Fibroblast of lung (primary cell): ENCODE measurements around the gene ATP5F1D. TPM values are rescaled to one million over a fixed set of nuclear protein-coding genes. Genes with fewer than 3 reads are reported as not detected.

Experiments used
- DNase-seq, 2 donors: peaks; one replicate each; pipeline versions ENCODE4 v3.0.0 to v3.0.0-alpha.2; 2010; ENCODE audit warnings: low read depth in 2 of 2
- H2AFZ ChIP-seq: 2 replicates; pipeline ENCODE4 v1.5.1; 2012; ENCODE audit warnings: low read length, control low read depth, inconsistent platforms
- H3K27ac ChIP-seq: 2 replicates; pipeline ENCODE4 v1.5.1; 2011; ENCODE audit warnings: low read length, control low read depth; ENCODE audit not compliant: insufficient read depth
- H3K27me3 ChIP-seq: 2 replicates; pipeline ENCODE4 v1.5.1; 2011; ENCODE audit warnings: mild to moderate bottlenecking, low read length; ENCODE audit not compliant: control insufficient read depth, insufficient read depth
- H3K36me3 ChIP-seq: 2 replicates; pipeline ENCODE4 v1.5.1; 2011; ENCODE audit warnings: low read length; ENCODE audit not compliant: control insufficient read depth, insufficient read depth
- H3K4me1 ChIP-seq: 2 replicates; pipeline ENCODE4 v1.5.1; 2011; ENCODE audit warnings: low read length; ENCODE audit not compliant: control insufficient read depth, insufficient read depth; ENCODE audit errors: extremely low read depth
- H3K4me2 ChIP-seq: 2 replicates; pipeline ENCODE4 v1.5.1; 2011; ENCODE audit warnings: low read length, control low read depth; ENCODE audit not compliant: insufficient read depth; ENCODE audit errors: extremely low read depth
- H3K4me3 ChIP-seq, 4 experiments: fragments of 200-600 bp in 1 of 4; sonication (generic) in 1 of 4; replicated peaks in 1 of 4; 2 replicates each; pipeline ENCODE4 v1.5.1; 2011 to 2016; ENCODE audit warnings: low read length in 4 of 4, low read depth in 3 of 4, mild to moderate bottlenecking in 3 of 4, control low read depth in 2 of 4, inconsistent platforms in 1 of 4, mixed read lengths in 1 of 4; ENCODE audit not compliant: insufficient read depth in 1 of 4; ENCODE audit errors: control extremely low read depth in 1 of 4
- H3K79me2 ChIP-seq: 2 replicates; pipeline ENCODE4 v1.5.1; 2012; ENCODE audit warnings: mild to moderate bottlenecking, low read length, inconsistent platforms; ENCODE audit not compliant: control insufficient read depth, insufficient read depth
- H3K9ac ChIP-seq: 2 replicates; pipeline ENCODE4 v1.5.1; 2011; ENCODE audit warnings: mild to moderate bottlenecking, low read length, control low read depth; ENCODE audit not compliant: insufficient read depth
- H3K9me3 ChIP-seq: 2 replicates; pipeline ENCODE4 v1.5.1; 2012; ENCODE audit warnings: low read depth, low read length; ENCODE audit not compliant: control insufficient read depth, insufficient read depth
- H4K20me1 ChIP-seq: 2 replicates; pipeline ENCODE4 v1.5.1; 2011; ENCODE audit warnings: low read length; ENCODE audit not compliant: control insufficient read depth, insufficient read depth; ENCODE audit errors: extremely low read depth
- EZH2 ChIP-seq: IDR thresholded peaks from 2 replicates; pipeline ENCODE4 v1.5.1; 2012; ENCODE audit warnings: low read length, control low read depth, mild to moderate bottlenecking; ENCODE audit errors: missing control alignments
- polyA plus RNA-seq, 2 donors: library from polyadenylated mRNA; depleted of rRNA in 1 of 2; stranded (reverse) in 1 of 2; unstranded in 1 of 2; fragments of >200 nt; gene quantifications; 2 replicates each; pipeline ENCODE4 v1.2.1, GENCODE V29; 2011 to 2012; ENCODE audit warnings: missing spikeins in 1 of 2
- total RNA-seq: library from RNA; depleted of rRNA; stranded (reverse); fragments of >200 nt; gene quantifications from 2 replicates; pipeline ENCODE4 v1.2.1, GENCODE V29; 2014
- TF ChIP-seq, protein P1 (sequence below), 2 donors: IDR thresholded peaks in 1 of 2; conservative IDR thresholded peaks in 1 of 2; 1 replicate in 1 of 2; 2 replicates in 1 of 2; pipeline ENCODE4 v1.5.1; 2011 to 2012; ENCODE audit warnings: low read length in 2 of 2, control low read depth in 1 of 2, inconsistent platforms in 1 of 2, low read depth in 1 of 2, mild to moderate bottlenecking in 1 of 2

The ATP5F1D gene
- total and polyA plus RNA-seq, 2 donors (not counting 1 experiment from before 2014, with no cell fraction given) = 20.5 to 53.8 TPM

- Histone ChIP-seq H3K27ac (peak overlapping the region; percentile 67), H4K20me1 (no peaks in the 10 kb centered on the region), H3K4me3 (peak overlapping the region in 2 of 4 experiments; percentile 29 to 41), H3K4me1 (peaks cover 31% of the 10 kb centered on the region), H3K9me3 (no peaks in the 10 kb centered on the region), H3K79me2 (peaks cover 26% of the 10 kb centered on the region), H3K4me2 (peak overlapping the region; percentile 58), H3K27me3 (no peaks in the 10 kb centered on the region), H2AFZ (no peak overlapping the region), H3K9ac (peak overlapping the region; percentile 50), H3K36me3 (peaks cover 7% of the 10 kb centered on the region)
- peak; percentile 69 to 85 for DNase-seq
- TF ChIP-seq, protein P1, sequence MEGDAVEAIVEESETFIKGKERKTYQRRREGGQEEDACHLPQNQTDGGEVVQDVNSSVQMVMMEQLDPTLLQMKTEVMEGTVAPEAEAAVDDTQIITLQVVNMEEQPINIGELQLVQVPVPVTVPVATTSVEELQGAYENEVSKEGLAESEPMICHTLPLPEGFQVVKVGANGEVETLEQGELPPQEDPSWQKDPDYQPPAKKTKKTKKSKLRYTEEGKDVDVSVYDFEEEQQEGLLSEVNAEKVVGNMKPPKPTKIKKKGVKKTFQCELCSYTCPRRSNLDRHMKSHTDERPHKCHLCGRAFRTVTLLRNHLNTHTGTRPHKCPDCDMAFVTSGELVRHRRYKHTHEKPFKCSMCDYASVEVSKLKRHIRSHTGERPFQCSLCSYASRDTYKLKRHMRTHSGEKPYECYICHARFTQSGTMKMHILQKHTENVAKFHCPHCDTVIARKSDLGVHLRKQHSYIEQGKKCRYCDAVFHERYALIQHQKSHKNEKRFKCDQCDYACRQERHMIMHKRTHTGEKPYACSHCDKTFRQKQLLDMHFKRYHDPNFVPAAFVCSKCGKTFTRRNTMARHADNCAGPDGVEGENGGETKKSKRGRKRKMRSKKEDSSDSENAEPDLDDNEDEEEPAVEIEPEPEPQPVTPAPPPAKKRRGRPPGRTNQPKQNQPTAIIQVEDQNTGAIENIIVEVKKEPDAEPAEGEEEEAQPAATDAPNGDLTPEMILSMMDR (conservative IDR thresholded peaks at IDR 0.05 in 1 of 2, IDR thresholded peaks at IDR 0.05 in 1 of 2; ENCODE audit: low read depth in 1 of 2, low read length in 2 of 2) = peak; percentile 82 to 84
- TF ChIP-seq EZH2 = no peak
Observed at GRCh38 chr19:1243768-1244692, 2.5 kb downstream of the ATP5F1D start.

DNA sequence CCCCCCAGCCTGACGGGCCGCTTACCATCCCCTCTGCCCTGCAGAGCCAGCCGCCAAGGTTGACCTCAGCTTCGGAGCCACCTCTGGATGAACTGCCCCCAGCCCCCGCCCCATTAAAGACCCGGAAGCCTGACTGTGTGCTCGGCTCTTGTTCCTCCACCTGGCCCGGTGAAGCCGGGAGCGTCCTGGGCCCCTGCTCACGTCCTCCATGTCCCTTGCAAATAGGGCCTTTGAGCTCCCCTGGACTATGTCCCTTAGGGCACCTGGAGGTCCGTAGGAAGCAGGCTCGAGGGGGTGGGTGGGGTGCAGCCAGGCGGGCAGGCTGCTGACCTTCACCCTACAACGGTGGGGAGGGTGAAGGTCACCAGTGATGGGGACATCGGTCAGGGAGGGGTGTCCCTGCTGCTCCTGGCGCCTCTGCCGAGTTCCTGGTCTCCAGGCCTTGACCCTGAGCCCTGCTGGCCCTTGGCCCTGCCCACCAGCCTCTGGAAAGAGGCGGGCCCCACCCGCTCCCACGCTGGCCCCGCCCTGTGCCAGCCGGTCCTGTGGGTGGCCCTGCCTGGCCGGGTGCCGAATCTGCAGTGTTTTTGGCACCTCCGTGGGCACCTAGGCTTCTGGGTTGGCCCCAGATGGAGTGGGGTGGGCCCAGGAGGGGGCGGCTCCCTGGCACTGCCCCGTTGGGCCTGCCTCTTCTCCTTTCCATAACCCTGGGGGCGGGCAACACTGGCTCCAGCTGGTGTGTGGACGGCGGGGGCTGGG lies 3.3 kb downstream of the ATP5F1D start:
- Histone ChIP-seq H3K27ac (peak overlapping the region; percentile 67), H4K20me1 (no peaks in the 10 kb centered on the region), H3K4me3 (peak overlapping the region in 2 of 4 experiments; percentile 29 to 41), H3K4me1 (peaks cover 28% of the 10 kb centered on the region), H3K79me2 (peaks cover 29% of the 10 kb centered on the region), H3K9ac (peak overlapping the region; percentile 50), H3K9me3 (no peaks in the 10 kb centered on the region), H3K36me3 (peaks cover 7% of the 10 kb centered on the region), H3K4me2 (peak overlapping the region; percentile 58), H3K27me3 (no peaks in the 10 kb centered on the region), H2AFZ (no peak overlapping the region)
- no peak for DNase-seq
- TF ChIP-seq, protein P1 (conservative IDR thresholded peaks at IDR 0.05 in 1 of 2, IDR thresholded peaks at IDR 0.05 in 1 of 2; ENCODE audit: low read depth in 1 of 2, low read length in 2 of 2) = no peak
- no peak for TF ChIP-seq EZH2
